ENCODE data around the gene NOL7.

The NOL7 gene

GRCh38 chr6:13653296-13653695 is 38.2 kb downstream of the NOL7 start:
- no peak overlapping the region for H3K4me3 ChIP-seq (ENCODE audit: low read length in 2 of 2)
- H3K9me3 ChIP-seq (ENCODE audit: control insufficient read depth in 2 of 2, low read length in 2 of 2): no peaks in the 10 kb centered on the region
- H3K4me1 ChIP-seq (ENCODE audit: control insufficient read depth, insufficient read depth, low read length): no peaks in the 10 kb centered on the region
- H3K27ac ChIP-seq (ENCODE audit: low read length): no peak overlapping the region
- no peak overlapping the region for H3K9ac ChIP-seq (ENCODE audit: low read length in 2 of 2)
- no peaks in the 10 kb centered on the region for H3K27me3 ChIP-seq (ENCODE audit: control insufficient read depth in 1 of 2, insufficient read depth in 2 of 2, low read length in 2 of 2)
- peaks cover 0 to 9% of the 10 kb centered on the region in 2 donors for H3K36me3 ChIP-seq (ENCODE audit: control insufficient read depth in 2 of 2, insufficient read depth in 2 of 2, low read length in 2 of 2)

GRCh38 chr6:13654496-13654895 is 39.4 kb downstream of the NOL7 start:
- no peak overlapping the region for H3K4me3 ChIP-seq (ENCODE audit: low read length in 2 of 2)
- peaks cover 0 to 9% of the 10 kb centered on the region in 2 donors for H3K36me3 ChIP-seq (ENCODE audit: control insufficient read depth in 2 of 2, insufficient read depth in 2 of 2, low read length in 2 of 2)
- H3K27me3 ChIP-seq (ENCODE audit: control insufficient read depth in 1 of 2, insufficient read depth in 2 of 2, low read length in 2 of 2): no peaks in the 10 kb centered on the region
- no peaks in the 10 kb centered on the region for H3K9me3 ChIP-seq (ENCODE audit: control insufficient read depth in 2 of 2, low read length in 2 of 2)
- no peaks in the 10 kb centered on the region for H3K4me1 ChIP-seq (ENCODE audit: control insufficient read depth, insufficient read depth, low read length)
- no peak overlapping the region for H3K9ac ChIP-seq (ENCODE audit: low read length in 2 of 2)
- no peak overlapping the region for H3K27ac ChIP-seq (ENCODE audit: low read length)

- Histone ChIP-seq H3K9ac (ENCODE audit: low read length in 2 of 2) (no peak overlapping the region), H3K27ac (ENCODE audit: low read length) (no peak overlapping the region), H3K4me3 (ENCODE audit: low read length in 2 of 2) (no peak overlapping the region), H3K9me3 (ENCODE audit: control insufficient read depth in 2 of 2, low read length in 2 of 2) (no peaks in the 10 kb centered on the region), H3K4me1 (ENCODE audit: control insufficient read depth, insufficient read depth, low read length) (no peaks in the 10 kb centered on the region), H3K36me3 (ENCODE audit: control insufficient read depth in 2 of 2, insufficient read depth in 2 of 2, low read length in 2 of 2) (peaks cover 0 to 5% of the 10 kb centered on the region in 2 donors), H3K27me3 (ENCODE audit: control insufficient read depth in 1 of 2, insufficient read depth in 2 of 2, low read length in 2 of 2) (no peaks in the 10 kb centered on the region)
Measured at GRCh38 chr6:13655700-13656099, 40.6 kb downstream of the NOL7 start.

GRCh38 chr6:13660273-13660672 is 45.1 kb downstream of the NOL7 start:
- Histone ChIP-seq H3K4me3 (ENCODE audit: low read length in 2 of 2) (no peak overlapping the region), H3K36me3 (ENCODE audit: control insufficient read depth in 2 of 2, insufficient read depth in 2 of 2, low read length in 2 of 2) (no peaks in the 10 kb centered on the region), H3K9me3 (ENCODE audit: control insufficient read depth in 2 of 2, low read length in 2 of 2) (no peaks in the 10 kb centered on the region), H3K4me1 (ENCODE audit: control insufficient read depth, insufficient read depth, low read length) (no peaks in the 10 kb centered on the region), H3K27ac (ENCODE audit: low read length) (no peak overlapping the region), H3K9ac (ENCODE audit: low read length in 2 of 2) (no peak overlapping the region), H3K27me3 (ENCODE audit: control insufficient read depth in 1 of 2, insufficient read depth in 2 of 2, low read length in 2 of 2) (no peaks in the 10 kb centered on the region)

- no peak overlapping the region for H3K27ac ChIP-seq (ENCODE audit: low read length)
- no peak overlapping the region for H3K9ac ChIP-seq (ENCODE audit: low read length in 2 of 2)
- no peaks in the 10 kb centered on the region for H3K4me1 ChIP-seq (ENCODE audit: control insufficient read depth, insufficient read depth, low read length)
Measured at GRCh38 chr6:13660893-13661292, 45.8 kb downstream of the NOL7 start.

GRCh38 chr6:13661647-13662046 is 46.5 kb downstream of the NOL7 start:
- Histone ChIP-seq H3K9ac (ENCODE audit: low read length in 2 of 2) (no peak overlapping the region), H3K27me3 (ENCODE audit: control insufficient read depth in 1 of 2, insufficient read depth in 2 of 2, low read length in 2 of 2) (no peaks in the 10 kb centered on the region), H3K4me1 (ENCODE audit: control insufficient read depth, insufficient read depth, low read length) (no peaks in the 10 kb centered on the region), H3K9me3 (ENCODE audit: control insufficient read depth in 2 of 2, low read length in 2 of 2) (no peaks in the 10 kb centered on the region), H3K4me3 (ENCODE audit: low read length in 2 of 2) (no peak overlapping the region), H3K36me3 (ENCODE audit: control insufficient read depth in 2 of 2, insufficient read depth in 2 of 2, low read length in 2 of 2) (no peaks in the 10 kb centered on the region), H3K27ac (ENCODE audit: low read length) (no peak overlapping the region)

More at GRCh38 chr6:13660893-13661292, 45.8 kb downstream of the NOL7 start:
- H3K27me3 ChIP-seq (ENCODE audit: control insufficient read depth in 1 of 2, insufficient read depth in 2 of 2, low read length in 2 of 2): no peaks in the 10 kb centered on the region
- H3K9me3 ChIP-seq (ENCODE audit: control insufficient read depth in 2 of 2, low read length in 2 of 2): no peaks in the 10 kb centered on the region
- no peak overlapping the region for H3K4me3 ChIP-seq (ENCODE audit: low read length in 2 of 2)
- H3K36me3 ChIP-seq (ENCODE audit: control insufficient read depth in 2 of 2, insufficient read depth in 2 of 2, low read length in 2 of 2): no peaks in the 10 kb centered on the region

GRCh38 chr6:13662651-13663334 is 47.7 kb downstream of the NOL7 start:
- H3K27me3 ChIP-seq (ENCODE audit: control insufficient read depth in 1 of 2, insufficient read depth in 2 of 2, low read length in 2 of 2): no peaks in the 10 kb centered on the region
- H3K9ac ChIP-seq (ENCODE audit: low read length in 2 of 2): no peak overlapping the region
- H3K4me1 ChIP-seq (ENCODE audit: control insufficient read depth, insufficient read depth, low read length): no peaks in the 10 kb centered on the region
- no peak overlapping the region for H3K4me3 ChIP-seq (ENCODE audit: low read length in 2 of 2)
- H3K36me3 ChIP-seq (ENCODE audit: control insufficient read depth in 2 of 2, insufficient read depth in 2 of 2, low read length in 2 of 2): no peaks in the 10 kb centered on the region
- no peaks in the 10 kb centered on the region for H3K9me3 ChIP-seq (ENCODE audit: control insufficient read depth in 2 of 2, low read length in 2 of 2)
- H3K27ac ChIP-seq (ENCODE audit: low read length): no peak overlapping the region

GRCh38 chr6:13663986-13664385 is 48.9 kb downstream of the NOL7 start:
- Histone ChIP-seq H3K4me1 (ENCODE audit: control insufficient read depth, insufficient read depth, low read length) (no peaks in the 10 kb centered on the region), H3K9me3 (ENCODE audit: control insufficient read depth in 2 of 2, low read length in 2 of 2) (no peaks in the 10 kb centered on the region), H3K27ac (ENCODE audit: low read length) (no peak overlapping the region), H3K4me3 (ENCODE audit: low read length in 2 of 2) (no peak overlapping the region), H3K9ac (ENCODE audit: low read length in 2 of 2) (no peak overlapping the region), H3K27me3 (ENCODE audit: control insufficient read depth in 1 of 2, insufficient read depth in 2 of 2, low read length in 2 of 2) (no peaks in the 10 kb centered on the region), H3K36me3 (ENCODE audit: control insufficient read depth in 2 of 2, insufficient read depth in 2 of 2, low read length in 2 of 2) (no peaks in the 10 kb centered on the region)

GRCh38 chr6:13664703-13665352 is 49.7 kb downstream of the NOL7 start:
- no peak overlapping the region for H3K4me3 ChIP-seq (ENCODE audit: low read length in 2 of 2)
- no peak overlapping the region for H3K9ac ChIP-seq (ENCODE audit: low read length in 2 of 2)
- H3K27me3 ChIP-seq (ENCODE audit: control insufficient read depth in 1 of 2, insufficient read depth in 2 of 2, low read length in 2 of 2): no peaks in the 10 kb centered on the region
- no peaks in the 10 kb centered on the region for H3K36me3 ChIP-seq (ENCODE audit: control insufficient read depth in 2 of 2, insufficient read depth in 2 of 2, low read length in 2 of 2)
- H3K9me3 ChIP-seq (ENCODE audit: control insufficient read depth in 2 of 2, low read length in 2 of 2): no peaks in the 10 kb centered on the region
- H3K27ac ChIP-seq (ENCODE audit: low read length): no peak overlapping the region
- H3K4me1 ChIP-seq (ENCODE audit: control insufficient read depth, insufficient read depth, low read length): no peaks in the 10 kb centered on the region

- H3K4me3 ChIP-seq (ENCODE audit: low read length in 2 of 2): no peak overlapping the region
- H3K4me1 ChIP-seq (ENCODE audit: control insufficient read depth, insufficient read depth, low read length): no peaks in the 10 kb centered on the region
- H3K27ac ChIP-seq (ENCODE audit: low read length): no peak overlapping the region
- H3K36me3 ChIP-seq (ENCODE audit: control insufficient read depth in 2 of 2, insufficient read depth in 2 of 2, low read length in 2 of 2): no peaks in the 10 kb centered on the region
- H3K9me3 ChIP-seq (ENCODE audit: control insufficient read depth in 2 of 2, low read length in 2 of 2): no peaks in the 10 kb centered on the region
- H3K9ac ChIP-seq (ENCODE audit: low read length in 2 of 2): no peak overlapping the region
- H3K27me3 ChIP-seq (ENCODE audit: control insufficient read depth in 1 of 2, insufficient read depth in 2 of 2, low read length in 2 of 2): no peaks in the 10 kb centered on the region
Measured at GRCh38 chr6:13666194-13667105, 51.3 kb downstream of the NOL7 start.
